NCI-H524 (cell line): ENCODE measurements around the gene KRTDAP.

Experiments
- DNase-seq, 2 experiments: peaks; one replicate each; lab custom pipeline; 2025; lab: John Stamatoyannopoulos, UW

KRTDAP gene

DNA sequence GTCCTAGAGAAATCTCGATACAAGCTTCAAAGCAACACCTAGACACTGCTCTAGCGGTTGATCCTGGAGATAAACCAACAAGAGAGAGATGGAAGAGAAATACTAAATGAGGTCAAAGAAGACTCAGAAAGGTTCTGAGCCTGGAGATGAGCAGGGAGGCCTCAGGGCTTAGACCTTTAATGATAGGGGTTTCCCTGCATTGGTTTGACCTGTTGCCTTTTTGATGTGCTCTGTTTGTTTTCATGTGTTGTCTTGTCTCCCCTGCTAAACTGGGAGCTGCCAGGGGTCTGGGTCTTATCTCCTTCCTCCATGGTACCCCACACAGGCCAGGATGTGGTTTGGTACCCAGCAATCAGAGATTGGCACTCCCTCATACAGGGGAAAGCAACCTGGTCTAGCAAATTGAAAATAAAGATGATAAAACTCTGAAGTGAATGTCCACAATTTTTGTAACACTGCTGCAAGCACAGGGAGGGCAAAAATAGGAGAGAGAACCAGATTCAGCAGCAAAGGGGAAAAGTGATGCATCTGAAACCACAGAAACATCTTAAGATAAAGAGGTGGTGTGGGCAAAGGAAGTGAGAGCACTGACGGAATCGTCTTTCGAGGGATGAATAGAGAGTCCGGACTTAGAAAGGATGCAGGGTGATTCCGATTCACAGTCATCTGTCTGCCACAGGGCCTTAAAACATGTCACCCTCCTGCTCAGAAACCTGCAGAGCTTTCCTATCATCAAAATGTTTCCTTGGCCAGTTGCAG is 38.7 kb downstream of the KRTDAP start:
- no peak for DNase-seq

GRCh38 chr19:35449359-35450043 is 40.8 kb downstream of the KRTDAP start:
- DNase-seq: no peak

GRCh38 chr19:35447606-35448469 is 42.4 kb downstream of the KRTDAP start, which contains the start of gene FFAR2:
FFAR2 (plus strand) TSS chr19:35448257; CDS start chr19:35449715, 1,458 bp downstream.
- DNase-seq: no peak

GRCh38 chr19:35445826-35446593 is 44.3 kb downstream of the KRTDAP start:
- DNase-seq: no peak

GRCh38 chr19:35444735-35445134 is 45.5 kb downstream of the KRTDAP start:
- DNase-seq: no peak

GRCh38 chr19:35442091-35442490 is 48.2 kb downstream of the KRTDAP start:
- no peak for DNase-seq

GRCh38 chr19:35439921-35440320 is 50.3 kb downstream of the KRTDAP start:
- DNase-seq: no peak

GRCh38 chr19:35438527-35438926 is 51.7 kb downstream of the KRTDAP start:
- no peak for DNase-seq

DNA sequence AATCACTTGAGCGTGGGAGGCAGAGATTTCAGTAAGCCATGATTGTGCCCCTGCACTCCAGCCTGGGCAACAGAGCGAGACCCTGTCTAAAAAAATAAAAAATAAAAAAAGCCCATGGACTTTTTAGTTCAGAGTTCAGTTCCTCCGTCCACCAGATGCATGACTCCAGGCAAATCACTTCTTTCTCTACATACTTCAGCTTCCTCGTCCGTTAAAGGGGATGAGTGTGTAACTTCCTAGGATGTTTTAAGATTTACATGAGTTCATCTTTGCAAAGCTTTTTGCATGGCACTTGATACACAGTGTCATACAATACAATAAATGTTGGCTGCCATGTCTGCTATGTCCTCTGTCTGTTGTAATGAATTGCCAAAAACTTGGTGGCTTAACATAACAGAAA is 52.2 kb downstream of the KRTDAP start:
- no peak for DNase-seq

GRCh38 chr19:35437406-35437951 is 52.8 kb downstream of the KRTDAP start:
- DNase-seq: no peak
